ENCODE data around the gene DHRS1. TPM values are rescaled to one million over a fixed set of nuclear protein-coding genes. Genes with fewer than 3 reads are reported as not detected.

Gene DHRS1
- total and polyA plus RNA-seq, 9 of the 15 experiments (the other 6 are each of a cell fraction or from before 2014, with no cell fraction given), result 7.3 to 33.6 (median 13.3) TPM

DNA sequence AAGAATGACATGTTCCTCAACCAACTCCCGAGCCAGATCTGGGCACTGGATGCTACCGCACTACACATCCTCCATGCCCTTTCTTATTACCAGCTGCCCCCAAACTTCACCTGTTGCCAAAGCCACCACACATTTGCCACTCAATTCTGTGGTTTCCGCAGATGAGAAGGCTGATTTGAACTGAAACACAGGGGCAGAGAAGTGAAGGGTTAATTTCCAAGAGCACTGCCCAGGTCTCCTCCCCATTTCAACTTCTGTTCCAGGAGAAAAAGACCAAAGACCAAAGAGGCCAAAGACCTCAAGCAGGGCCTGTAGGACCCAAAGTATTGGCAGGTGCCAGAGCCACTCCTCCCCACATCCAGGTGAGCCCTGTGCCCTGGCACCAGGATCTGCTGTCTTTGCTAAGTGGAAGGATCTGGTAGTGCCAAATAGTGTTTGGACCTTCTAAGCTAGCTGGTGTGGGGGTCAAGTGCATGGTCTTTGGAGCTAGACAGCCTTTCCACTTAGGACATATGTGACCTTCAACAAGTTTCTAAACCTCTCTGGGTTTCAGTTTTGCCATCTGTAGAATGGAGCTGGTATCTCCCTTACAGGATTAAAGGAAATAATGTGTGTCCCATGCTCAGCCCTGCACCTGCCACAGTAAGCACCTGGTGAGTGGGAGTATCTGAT, 8.0 kb downstream of the DHRS1 start:
- TF ChIP-seq, protein P1, sequence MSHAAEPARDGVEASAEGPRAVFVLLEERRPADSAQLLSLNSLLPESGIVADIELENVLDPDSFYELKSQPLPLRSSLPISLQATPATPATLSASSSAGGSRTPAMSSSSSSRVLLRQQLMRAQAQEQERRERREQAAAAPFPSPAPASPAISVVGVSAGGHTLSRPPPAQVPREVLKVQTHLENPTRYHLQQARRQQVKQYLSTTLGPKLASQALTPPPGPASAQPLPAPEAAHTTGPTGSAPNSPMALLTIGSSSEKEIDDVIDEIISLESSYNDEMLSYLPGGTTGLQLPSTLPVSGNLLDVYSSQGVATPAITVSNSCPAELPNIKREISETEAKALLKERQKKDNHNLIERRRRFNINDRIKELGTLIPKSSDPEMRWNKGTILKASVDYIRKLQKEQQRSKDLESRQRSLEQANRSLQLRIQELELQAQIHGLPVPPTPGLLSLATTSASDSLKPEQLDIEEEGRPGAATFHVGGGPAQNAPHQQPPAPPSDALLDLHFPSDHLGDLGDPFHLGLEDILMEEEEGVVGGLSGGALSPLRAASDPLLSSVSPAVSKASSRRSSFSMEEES (CRISPR knock-in tag; IDR thresholded peaks at IDR 0.05), result no peak
- no peak for TF ChIP-seq TRIM24 (IDR thresholded peaks at IDR 0.05)
- TF ChIP-seq RBM17 (IDR thresholded peaks at IDR 0.05; ENCODE audit: borderline replicate concordance, low read depth, low read length), result no peak
- TF ChIP-seq KLF1 (tag; IDR thresholded peaks at IDR 0.05), result no peak
- TF ChIP-seq MED1 (CRISPR knock-in tag; IDR thresholded peaks at IDR 0.05; ENCODE audit: borderline replicate concordance), result no peak
- TF ChIP-seq ELF2 (CRISPR knock-in tag; IDR thresholded peaks at IDR 0.05), result no peak
- TF ChIP-seq POLR2H (tag; IDR thresholded peaks at IDR 0.05; ENCODE audit: low read depth), result no peak
- TF ChIP-seq, protein P2, sequence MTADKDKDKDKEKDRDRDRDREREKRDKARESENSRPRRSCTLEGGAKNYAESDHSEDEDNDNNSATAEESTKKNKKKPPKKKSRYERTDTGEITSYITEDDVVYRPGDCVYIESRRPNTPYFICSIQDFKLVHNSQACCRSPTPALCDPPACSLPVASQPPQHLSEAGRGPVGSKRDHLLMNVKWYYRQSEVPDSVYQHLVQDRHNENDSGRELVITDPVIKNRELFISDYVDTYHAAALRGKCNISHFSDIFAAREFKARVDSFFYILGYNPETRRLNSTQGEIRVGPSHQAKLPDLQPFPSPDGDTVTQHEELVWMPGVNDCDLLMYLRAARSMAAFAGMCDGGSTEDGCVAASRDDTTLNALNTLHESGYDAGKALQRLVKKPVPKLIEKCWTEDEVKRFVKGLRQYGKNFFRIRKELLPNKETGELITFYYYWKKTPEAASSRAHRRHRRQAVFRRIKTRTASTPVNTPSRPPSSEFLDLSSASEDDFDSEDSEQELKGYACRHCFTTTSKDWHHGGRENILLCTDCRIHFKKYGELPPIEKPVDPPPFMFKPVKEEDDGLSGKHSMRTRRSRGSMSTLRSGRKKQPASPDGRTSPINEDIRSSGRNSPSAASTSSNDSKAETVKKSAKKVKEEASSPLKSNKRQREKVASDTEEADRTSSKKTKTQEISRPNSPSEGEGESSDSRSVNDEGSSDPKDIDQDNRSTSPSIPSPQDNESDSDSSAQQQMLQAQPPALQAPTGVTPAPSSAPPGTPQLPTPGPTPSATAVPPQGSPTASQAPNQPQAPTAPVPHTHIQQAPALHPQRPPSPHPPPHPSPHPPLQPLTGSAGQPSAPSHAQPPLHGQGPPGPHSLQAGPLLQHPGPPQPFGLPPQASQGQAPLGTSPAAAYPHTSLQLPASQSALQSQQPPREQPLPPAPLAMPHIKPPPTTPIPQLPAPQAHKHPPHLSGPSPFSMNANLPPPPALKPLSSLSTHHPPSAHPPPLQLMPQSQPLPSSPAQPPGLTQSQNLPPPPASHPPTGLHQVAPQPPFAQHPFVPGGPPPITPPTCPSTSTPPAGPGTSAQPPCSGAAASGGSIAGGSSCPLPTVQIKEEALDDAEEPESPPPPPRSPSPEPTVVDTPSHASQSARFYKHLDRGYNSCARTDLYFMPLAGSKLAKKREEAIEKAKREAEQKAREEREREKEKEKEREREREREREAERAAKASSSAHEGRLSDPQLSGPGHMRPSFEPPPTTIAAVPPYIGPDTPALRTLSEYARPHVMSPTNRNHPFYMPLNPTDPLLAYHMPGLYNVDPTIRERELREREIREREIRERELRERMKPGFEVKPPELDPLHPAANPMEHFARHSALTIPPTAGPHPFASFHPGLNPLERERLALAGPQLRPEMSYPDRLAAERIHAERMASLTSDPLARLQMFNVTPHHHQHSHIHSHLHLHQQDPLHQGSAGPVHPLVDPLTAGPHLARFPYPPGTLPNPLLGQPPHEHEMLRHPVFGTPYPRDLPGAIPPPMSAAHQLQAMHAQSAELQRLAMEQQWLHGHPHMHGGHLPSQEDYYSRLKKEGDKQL (CRISPR knock-in tag; IDR thresholded peaks at IDR 0.05; ENCODE audit: borderline replicate concordance), result no peak
- TF ChIP-seq DACH1 (IDR thresholded peaks at IDR 0.05; ENCODE audit: partially characterized antibody), result no peak
- TF ChIP-seq, protein P3, sequence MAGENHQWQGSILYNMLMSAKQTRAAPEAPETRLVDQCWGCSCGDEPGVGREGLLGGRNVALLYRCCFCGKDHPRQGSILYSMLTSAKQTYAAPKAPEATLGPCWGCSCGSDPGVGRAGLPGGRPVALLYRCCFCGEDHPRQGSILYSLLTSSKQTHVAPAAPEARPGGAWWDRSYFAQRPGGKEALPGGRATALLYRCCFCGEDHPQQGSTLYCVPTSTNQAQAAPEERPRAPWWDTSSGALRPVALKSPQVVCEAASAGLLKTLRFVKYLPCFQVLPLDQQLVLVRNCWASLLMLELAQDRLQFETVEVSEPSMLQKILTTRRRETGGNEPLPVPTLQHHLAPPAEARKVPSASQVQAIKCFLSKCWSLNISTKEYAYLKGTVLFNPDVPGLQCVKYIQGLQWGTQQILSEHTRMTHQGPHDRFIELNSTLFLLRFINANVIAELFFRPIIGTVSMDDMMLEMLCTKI (IDR thresholded peaks at IDR 0.05; ENCODE audit: partially characterized antibody), result no peak
- TF ChIP-seq E2F3 (CRISPR knock-in tag; IDR thresholded peaks at IDR 0.05), result no peak
- no peak for TF ChIP-seq BRF1 (IDR thresholded peaks at IDR 0.05; ENCODE audit: borderline replicate concordance, extremely low read depth, insufficient read length)
- BruUV-seq (replicated peaks), result no TSS peak
- DNase-seq (ENCODE audit: extremely low read depth in 1 of 4, low spot score in 3 of 4) (no peak), ATAC-seq (no peak), FAIRE-seq (no peak)
- in situ Hi-C loops (cut with MboI) (loop anchor here (10.0 kb wide), 1 partner anchor 277 kb away; no protein-coding TSS in a partner anchor), intact Hi-C loops (cut with micrococcal nuclease) (no loop called here)
- Histone ChIP-seq H2AFZ (ENCODE audit: low read depth, low read length) (no peak overlapping the region), H3K36me3 (ENCODE audit: control insufficient read depth, insufficient read depth, low read length) (peaks cover 38% of the 10 kb centered on the region), H3K9ac (ENCODE audit: insufficient read depth in 1 of 2, low read depth in 2 of 2, low read length in 2 of 2) (no peak overlapping the region), H3K4me1 (replicated peaks in 1 of 2; ENCODE audit: control insufficient read depth in 2 of 2, insufficient read depth in 2 of 2, low read length in 2 of 2) (peaks cover 0 to 1% of the 10 kb centered on the region in 2 experiments; a peak in 2 of 5 replicates), H3K79me2 (ENCODE audit: control insufficient read depth, insufficient read depth, low read length) (no peaks in the 10 kb centered on the region), H3K9me1 (ENCODE audit: control insufficient read depth, insufficient read depth, low read length) (peaks cover 1% of the 10 kb centered on the region), H3K4me2 (ENCODE audit: insufficient read depth, low read length) (no peak overlapping the region), H4K20me1 (replicated peaks; ENCODE audit: control insufficient read depth, insufficient read depth, low read length) (no peaks in the 10 kb centered on the region), H3K27me3 (ENCODE audit: control insufficient read depth in 2 of 2, insufficient read depth in 2 of 2, low read length in 2 of 2) (no peaks in the 10 kb centered on the region), H3K4me3 (no peak overlapping the region), H3K27ac (ENCODE audit: extremely low read depth, low read depth, low read length) (no peak overlapping the region), H3K9me3 (replicated peaks; ENCODE audit: control insufficient read depth, insufficient read depth, low read depth, low read length) (no peaks in the 10 kb centered on the region)
- ChIA-PET CTCF (ENCODE audit: low intra/inter-chr PET ratio) (no interaction called here), POLR2A (interaction anchor here (0.6 to 1.0 kb wide), 3 partner anchors 27 to 49 kb away, joined by 3 to 4 read pairs (median 4); partner anchors contain the start of gene TINF2)
- WGBS (ENCODE audit: insufficient coverage, low coverage, missing lambda C conversion rate), result 60% methylated on average over 2 of the region's 3 CpGs

Measured in K562 (cell line).